Activated naive CD4-positive, alpha-beta T cell treated with anti-CD3 and anti-CD28 coated beads for 36 hours (primary cell): Measurements from ENCODE around the gene PTPRE. TPM values are rescaled to one million over a fixed set of nuclear protein-coding genes. Genes with fewer than 3 reads are reported as not detected.

Experiments used
- CTCF ChIA-PET: fragments of 350-600 bp; sonication (Branson Sonifier 250); formaldehyde crosslinking; loops from one replicate; lab custom pipeline; 2021; ENCODE audit warnings: antibody characterized with exemption; lab: Charles Lee
- DNase-seq: peaks from one replicate; pipeline ENCODE4 v3.0.0-alpha.2; 2020
- H3K27ac Mint-ChIP-seq: one replicate; pipeline ENCODE4 v1.8.0; 2021; ENCODE audit warnings: mild to moderate bottlenecking, mixed read lengths
- H3K27me3 Mint-ChIP-seq: one replicate; pipeline ENCODE4 v1.8.0; 2021; ENCODE audit warnings: low read depth, mixed read lengths
- H3K36me3 Mint-ChIP-seq: one replicate; pipeline ENCODE4 v1.8.0; 2021; ENCODE audit warnings: low read depth, mixed read lengths
- H3K4me1 Mint-ChIP-seq: one replicate; pipeline ENCODE4 v1.8.0; 2021; ENCODE audit warnings: low read depth, mixed read lengths
- H3K4me3 Mint-ChIP-seq: one replicate; pipeline ENCODE4 v1.8.0; 2021; ENCODE audit warnings: mild to moderate bottlenecking, moderate library complexity, mixed read lengths
- H3K9me3 Mint-ChIP-seq: one replicate; pipeline ENCODE4 v1.8.0; 2021; ENCODE audit warnings: mixed read lengths
- intact Hi-C: fragments of 100-400 bp; cut with micrococcal nuclease; formaldehyde crosslinking; loops from one replicate; pipeline ENCODE4 v1.15.1; 2023
- total RNA-seq, 2 experiments: library from RNA; stranded (reverse); gene quantifications; one replicate each; pipeline ENCODE4 v1.2.3, GENCODE V29; 2021

Gene PTPRE, protein sequence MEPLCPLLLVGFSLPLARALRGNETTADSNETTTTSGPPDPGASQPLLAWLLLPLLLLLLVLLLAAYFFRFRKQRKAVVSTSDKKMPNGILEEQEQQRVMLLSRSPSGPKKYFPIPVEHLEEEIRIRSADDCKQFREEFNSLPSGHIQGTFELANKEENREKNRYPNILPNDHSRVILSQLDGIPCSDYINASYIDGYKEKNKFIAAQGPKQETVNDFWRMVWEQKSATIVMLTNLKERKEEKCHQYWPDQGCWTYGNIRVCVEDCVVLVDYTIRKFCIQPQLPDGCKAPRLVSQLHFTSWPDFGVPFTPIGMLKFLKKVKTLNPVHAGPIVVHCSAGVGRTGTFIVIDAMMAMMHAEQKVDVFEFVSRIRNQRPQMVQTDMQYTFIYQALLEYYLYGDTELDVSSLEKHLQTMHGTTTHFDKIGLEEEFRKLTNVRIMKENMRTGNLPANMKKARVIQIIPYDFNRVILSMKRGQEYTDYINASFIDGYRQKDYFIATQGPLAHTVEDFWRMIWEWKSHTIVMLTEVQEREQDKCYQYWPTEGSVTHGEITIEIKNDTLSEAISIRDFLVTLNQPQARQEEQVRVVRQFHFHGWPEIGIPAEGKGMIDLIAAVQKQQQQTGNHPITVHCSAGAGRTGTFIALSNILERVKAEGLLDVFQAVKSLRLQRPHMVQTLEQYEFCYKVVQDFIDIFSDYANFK
- 10 to 100 TPM; 13.4 to 16.4 TPM for total RNA-seq

DNA sequence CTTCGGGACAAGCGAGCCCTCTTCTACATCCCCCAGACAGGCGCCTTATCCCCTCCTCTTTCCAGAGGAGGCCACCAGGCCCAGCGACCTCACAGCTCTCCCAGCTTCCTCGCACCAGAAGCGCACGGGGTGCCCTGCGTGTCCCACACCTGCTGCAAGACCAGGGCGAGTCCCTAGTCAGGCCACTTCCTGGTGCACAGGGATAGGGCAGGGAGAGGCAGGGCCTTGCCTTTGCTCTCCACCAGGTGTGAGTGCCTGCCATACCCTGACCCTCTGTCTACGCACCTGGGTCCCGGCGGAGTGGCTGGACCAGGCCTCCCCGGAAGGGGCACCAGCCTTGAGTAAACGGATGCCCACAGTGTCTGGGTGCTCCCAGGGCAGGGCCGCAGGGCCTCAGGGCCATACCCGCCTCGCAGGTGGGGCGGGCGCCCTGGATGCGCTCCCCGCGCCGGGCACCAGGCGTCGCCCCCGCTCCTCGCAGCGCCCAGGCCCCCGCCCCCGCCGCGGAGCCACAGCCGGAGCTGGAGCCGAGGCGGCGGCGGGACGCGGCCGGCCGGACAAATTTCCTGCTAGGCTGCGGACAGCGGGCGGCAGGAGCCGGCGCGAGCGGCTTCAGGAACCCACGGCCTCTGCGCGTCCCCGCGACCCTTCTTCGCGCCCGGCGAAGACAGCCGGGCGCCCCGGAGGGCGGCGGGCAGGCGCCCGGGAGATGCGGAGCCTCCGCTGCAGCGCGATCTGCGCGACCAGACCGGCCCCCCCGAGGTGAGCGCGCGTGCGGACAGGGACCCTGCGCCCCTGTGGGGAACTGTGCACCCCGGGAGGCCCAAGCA lies at the start of gene PTPRE:
PTPRE (plus strand) TSS at position 556 of the 830 bp plus-strand sequence. CDS start 133,779 bp downstream, outside the sequence.
- Mint-ChIP-seq H3K27me3 (peaks cover 20% of the 10 kb centered on the region), H3K4me3 (peak within 1 kb of the TSS; percentile 36), H3K4me1 (no peaks in the 10 kb centered on the region), H3K9me3 (no peaks in the 10 kb centered on the region), H3K27ac (no peak within 1 kb of the TSS), H3K36me3 (no peaks in the 10 kb centered on the region)
- DNase-seq: peak; percentile 68
- CTCF ChIA-PET: interaction anchor here (0.6 to 6.9 kb wide), 27 partner anchors 8 to 276 kb away, joined by 3 to 178 read pairs (median 3); no protein-coding TSS in a partner anchor
- intact Hi-C loops: loop anchor here (1.0 to 2.0 kb wide), 5 partner anchors 85 to 306 kb away; no protein-coding TSS in a partner anchor

- Mint-ChIP-seq H3K4me1 (no peaks in the 10 kb centered on the region), H3K36me3 (no peaks in the 10 kb centered on the region)
- CTCF ChIA-PET: no interaction called here
Measured at GRCh38 chr10:127860592-127860991, 46.3 kb upstream of the PTPRE start.

DNA sequence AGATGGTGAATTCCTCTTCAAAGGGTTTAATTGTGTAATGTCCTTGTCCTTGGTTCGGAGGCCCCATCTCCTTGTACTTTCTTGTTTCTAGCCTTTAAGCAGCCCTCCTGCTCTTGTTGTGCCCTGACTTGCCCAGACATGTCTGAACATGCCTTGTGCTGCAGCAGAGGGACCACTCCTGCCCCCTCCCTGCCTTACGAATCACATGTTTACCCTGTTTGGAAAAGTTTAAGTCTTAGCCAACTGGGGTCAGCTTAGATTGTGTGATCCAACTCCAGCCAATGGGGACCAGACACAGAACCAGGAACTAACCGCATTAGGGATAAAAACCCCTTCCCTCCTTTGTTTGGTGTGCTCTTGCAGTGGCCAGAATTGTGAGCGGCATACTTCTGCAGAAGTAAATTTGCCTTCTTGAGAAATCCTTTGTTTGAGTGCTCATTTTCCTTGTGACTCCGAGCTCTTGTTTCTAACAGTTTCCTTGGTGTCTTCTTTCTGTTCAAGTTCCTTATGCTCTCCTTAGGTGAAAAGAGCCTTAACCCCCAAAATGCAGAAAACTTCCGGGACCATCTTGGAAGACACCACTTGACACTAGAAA lies 43.6 kb upstream of the PTPRE start:
- H3K27me3 Mint-ChIP-seq: peaks cover 12% of the 10 kb centered on the region
- intact Hi-C loops: no loop called here
- peaks cover 5% of the 10 kb centered on the region for H3K9me3 Mint-ChIP-seq
- H3K4me3 Mint-ChIP-seq: no peak overlapping the region
- H3K36me3 Mint-ChIP-seq: no peaks in the 10 kb centered on the region
- H3K4me1 Mint-ChIP-seq: no peaks in the 10 kb centered on the region
- CTCF ChIA-PET: no interaction called here
- DNase-seq: peak; percentile 19
- H3K27ac Mint-ChIP-seq: peak overlapping the region; percentile 76

More at GRCh38 chr10:127860592-127860991, 46.3 kb upstream of the PTPRE start:
- intact Hi-C loops: no loop called here
- Mint-ChIP-seq H3K27me3 (peaks cover 2% of the 10 kb centered on the region), H3K9me3 (peaks cover 5% of the 10 kb centered on the region), H3K4me3 (no peak overlapping the region), H3K27ac (no peak overlapping the region)
- no peak for DNase-seq

- Mint-ChIP-seq H3K4me1 (no peaks in the 10 kb centered on the region), H3K27me3 (peaks cover 17% of the 10 kb centered on the region), H3K9me3 (peaks cover 8% of the 10 kb centered on the region), H3K36me3 (no peaks in the 10 kb centered on the region), H3K4me3 (no peak overlapping the region), H3K27ac (no peak overlapping the region)
- CTCF ChIA-PET: interaction anchor here (0.5 kb wide), 1 partner anchor 668 kb away, joined by 4 read pairs; no protein-coding TSS in a partner anchor
- intact Hi-C loops: no loop called here
- no peak for DNase-seq
Measured at GRCh38 chr10:127866276-127867013, 40.5 kb upstream of the PTPRE start.

DNA sequence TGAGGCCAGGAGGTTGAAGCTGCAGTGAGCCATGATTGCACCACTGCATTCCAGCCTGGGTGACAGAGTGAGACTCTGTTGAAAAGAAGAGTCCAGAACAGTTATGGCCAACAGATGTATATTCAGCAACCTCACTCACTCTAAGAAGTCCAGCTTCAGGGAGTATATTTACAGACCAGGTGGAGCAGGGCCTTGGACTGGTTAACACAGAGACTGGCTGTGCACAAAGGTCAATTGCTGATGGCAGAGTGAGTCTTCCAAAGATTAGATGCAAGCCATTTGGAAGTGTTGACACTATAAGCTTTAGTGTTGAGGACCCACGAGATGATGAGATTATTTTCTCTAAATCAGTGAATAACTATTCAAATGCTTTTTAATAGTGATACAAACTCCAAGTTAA lies 39.1 kb upstream of the PTPRE start:
- Mint-ChIP-seq H3K27me3 (peaks cover 17% of the 10 kb centered on the region), H3K9me3 (peaks cover 8% of the 10 kb centered on the region), H3K4me3 (no peak overlapping the region), H3K27ac (no peak overlapping the region), H3K4me1 (no peaks in the 10 kb centered on the region), H3K36me3 (no peaks in the 10 kb centered on the region)
- CTCF ChIA-PET: no interaction called here
- intact Hi-C loops: no loop called here
- no peak for DNase-seq

GRCh38 chr10:127869329-127869728 lies 37.6 kb upstream of the PTPRE start:
- intact Hi-C loops: no loop called here
- Mint-ChIP-seq H3K4me1 (no peaks in the 10 kb centered on the region), H3K27ac (no peak overlapping the region), H3K4me3 (no peak overlapping the region), H3K27me3 (peaks cover 15% of the 10 kb centered on the region), H3K9me3 (peaks cover 2% of the 10 kb centered on the region), H3K36me3 (no peaks in the 10 kb centered on the region)
- CTCF ChIA-PET: interaction anchor here (2.3 kb wide), 1 partner anchor 142 kb away, joined by 6 read pairs; no protein-coding TSS in a partner anchor
- DNase-seq: no peak

- CTCF ChIA-PET: no interaction called here
Measured at GRCh38 chr10:127871631-127872010, 35.3 kb upstream of the PTPRE start.

DNA sequence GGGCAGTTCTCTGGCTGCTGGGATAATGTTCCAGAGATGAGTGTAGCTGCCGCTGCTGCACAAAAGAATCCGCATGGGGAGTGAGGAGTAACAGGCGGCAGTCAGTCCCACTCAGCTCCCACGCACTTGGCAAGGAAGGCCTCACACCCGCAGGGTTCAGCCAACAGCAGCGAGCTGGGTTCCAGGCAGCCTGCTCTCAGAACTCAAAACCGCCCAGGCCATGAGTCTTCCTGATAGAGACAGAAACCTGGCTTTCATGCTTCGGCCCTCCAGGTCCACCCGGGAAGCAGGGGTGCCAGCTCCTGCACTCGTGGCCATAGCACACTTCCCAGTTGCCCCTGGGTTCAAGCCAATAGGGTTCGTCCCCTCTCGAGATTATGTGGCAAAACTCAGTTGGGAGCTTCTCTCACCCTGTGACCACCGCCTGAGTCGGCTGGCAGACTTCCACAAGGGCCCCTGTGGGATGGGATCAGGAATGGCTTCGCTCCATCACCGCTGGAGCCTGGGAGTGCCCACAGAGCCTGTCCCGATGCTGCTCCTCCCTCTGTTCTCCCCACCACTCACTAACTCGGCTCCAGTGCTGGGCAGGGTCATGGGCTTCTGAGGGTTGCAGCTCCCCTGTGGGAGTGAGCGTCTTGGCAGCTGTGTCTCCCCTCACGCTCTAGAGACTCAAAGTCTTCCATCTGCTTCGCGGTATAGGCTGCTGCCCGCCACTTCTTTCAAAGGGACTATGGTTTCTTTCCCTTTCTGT lies 34.7 kb upstream of the PTPRE start:
- Mint-ChIP-seq H3K9me3 (peaks cover 2% of the 10 kb centered on the region), H3K27ac (no peak overlapping the region), H3K36me3 (no peaks in the 10 kb centered on the region), H3K27me3 (peaks cover 7% of the 10 kb centered on the region), H3K4me1 (no peaks in the 10 kb centered on the region), H3K4me3 (no peak overlapping the region)
- CTCF ChIA-PET: no interaction called here
- intact Hi-C loops: no loop called here
- no peak for DNase-seq

More at GRCh38 chr10:127871631-127872010, 35.3 kb upstream of the PTPRE start:
- Mint-ChIP-seq H3K4me1 (no peaks in the 10 kb centered on the region), H3K4me3 (no peak overlapping the region), H3K36me3 (no peaks in the 10 kb centered on the region), H3K27ac (no peak overlapping the region), H3K27me3 (peaks cover 10% of the 10 kb centered on the region), H3K9me3 (peaks cover 2% of the 10 kb centered on the region)
- no peak for DNase-seq
- intact Hi-C loops: no loop called here

GRCh38 chr10:127872871-127873600 lies 33.9 kb upstream of the PTPRE start:
- H3K4me1 Mint-ChIP-seq: no peaks in the 10 kb centered on the region
- CTCF ChIA-PET: no interaction called here
- intact Hi-C loops: no loop called here

DNA sequence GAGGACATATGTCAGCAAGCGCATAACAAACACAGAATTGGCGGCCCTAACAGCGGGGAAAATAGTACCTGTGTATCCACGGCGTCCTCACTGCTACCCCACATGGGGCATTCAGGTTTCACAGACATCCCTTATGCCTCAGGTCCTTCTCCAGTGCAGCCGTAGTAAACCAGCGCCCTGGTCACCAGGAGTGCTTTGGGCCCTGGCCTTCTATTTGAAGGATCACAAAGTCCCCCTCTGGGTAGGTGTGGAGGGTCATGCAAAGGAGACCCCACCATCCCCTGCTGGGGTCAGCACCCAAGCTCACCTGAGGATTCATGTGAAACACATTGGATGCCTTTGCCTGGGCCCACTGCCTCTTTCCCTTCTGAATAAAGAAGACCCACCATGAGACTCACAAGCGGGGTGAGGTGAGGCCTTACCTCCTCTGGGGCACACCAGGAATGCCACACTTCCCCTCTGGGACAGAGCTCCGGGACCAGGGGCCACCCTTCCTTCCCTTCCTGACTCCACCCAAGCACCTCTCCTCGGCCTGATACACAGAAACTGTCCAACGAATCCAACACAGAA lies 32.9 kb upstream of the PTPRE start:
- Mint-ChIP-seq H3K4me1 (no peaks in the 10 kb centered on the region), H3K36me3 (no peaks in the 10 kb centered on the region), H3K4me3 (no peak overlapping the region), H3K27ac (no peak overlapping the region), H3K27me3 (no peaks in the 10 kb centered on the region), H3K9me3 (no peaks in the 10 kb centered on the region)
- no peak for DNase-seq
- intact Hi-C loops: no loop called here
- CTCF ChIA-PET: no interaction called here

More at GRCh38 chr10:127872871-127873600, 33.9 kb upstream of the PTPRE start:
- peaks cover 7% of the 10 kb centered on the region for H3K27me3 Mint-ChIP-seq
- DNase-seq: no peak
- no peaks in the 10 kb centered on the region for H3K36me3 Mint-ChIP-seq
- peaks cover 2% of the 10 kb centered on the region for H3K9me3 Mint-ChIP-seq
- no peak overlapping the region for H3K4me3 Mint-ChIP-seq
- no peak overlapping the region for H3K27ac Mint-ChIP-seq
